ENCODE results near the gene PEX12.

The PEX12 gene

GRCh38 chr17:35540589-35541404, 37.6 kb downstream of the PEX12 start:
- ATAC-seq = peak; percentile 69
- TF ChIP-seq PATZ1 (CRISPR knock-in tag; IDR thresholded peaks at IDR 0.05; ENCODE audit: borderline replicate concordance) (no peak), CSDC2 (CRISPR knock-in tag; IDR thresholded peaks at IDR 0.05) (no peak), ARNTL (CRISPR knock-in tag; IDR thresholded peaks at IDR 0.05; ENCODE audit: borderline replicate concordance, low read depth) (no peak), CREB5 (CRISPR knock-in tag; IDR thresholded peaks at IDR 0.05; ENCODE audit: low read depth) (no peak), ESRRG (CRISPR knock-in tag; IDR thresholded peaks at IDR 0.05) (no peak), ZFP3 (CRISPR knock-in tag; IDR thresholded peaks at IDR 0.05) (no peak), TSHZ2 (CRISPR knock-in tag; IDR thresholded peaks at IDR 0.05) (no peak), CSRNP3 (CRISPR knock-in tag; IDR thresholded peaks at IDR 0.05) (no peak), ZNF565 (CRISPR knock-in tag; conservative IDR thresholded peaks at IDR 0.05; ENCODE audit: low read depth) (no peak), SNAI2 (CRISPR knock-in tag; IDR thresholded peaks at IDR 0.05) (no peak), PPARA (CRISPR knock-in tag; IDR thresholded peaks at IDR 0.05; ENCODE audit: borderline replicate concordance) (no peak), RARB (CRISPR knock-in tag; IDR thresholded peaks at IDR 0.05) (no peak), POU6F1 (CRISPR knock-in tag; IDR thresholded peaks at IDR 0.05; ENCODE audit: borderline replicate concordance, low read depth) (no peak), OSR1 (CRISPR knock-in tag; IDR thresholded peaks at IDR 0.05) (no peak)

GRCh38 chr17:35539659-35540026, 38.7 kb downstream of the PEX12 start:
- peak; percentile 27; the same call in 2 of the 3 replicates for ATAC-seq
- TF ChIP-seq OSR1 (CRISPR knock-in tag; IDR thresholded peaks at IDR 0.05) (no peak), PATZ1 (CRISPR knock-in tag; IDR thresholded peaks at IDR 0.05; ENCODE audit: borderline replicate concordance) (no peak), ESRRG (CRISPR knock-in tag; IDR thresholded peaks at IDR 0.05) (no peak), PPARA (CRISPR knock-in tag; IDR thresholded peaks at IDR 0.05; ENCODE audit: borderline replicate concordance) (no peak), ZNF565 (CRISPR knock-in tag; conservative IDR thresholded peaks at IDR 0.05; ENCODE audit: low read depth) (no peak), POU6F1 (CRISPR knock-in tag; IDR thresholded peaks at IDR 0.05; ENCODE audit: borderline replicate concordance, low read depth) (no peak), GLIS3 (CRISPR knock-in tag; IDR thresholded peaks at IDR 0.05) (no peak)

Measured in SK-N-SH treated with all-trans-retinoic acid at 6 μM for 48 hours (cell line).